Activated T-helper 2 cell treated with anti-CD3 and anti-CD28 coated beads, Interferon-gamma antibody, Interleukin-2, Interleukin-4, amounts not matched to agents 10 μg/mL and 5 μg/mL and 100 μg/mL, durations not matched to agents 14 hours and 24 hours and 36 hours (primary cell): ENCODE results near the gene AKR1E2. TPM values are rescaled to one million over a fixed set of nuclear protein-coding genes. Genes with fewer than 3 reads are reported as not detected.
"Not testable (repeated sequence)": the region's sequence is repeated elsewhere in the genome, so short reads cannot be mapped to it uniquely, and the experiment has no call there.

Source experiments
- DNase-seq: peaks from one replicate; pipeline ENCODE4 v3.0.0; 2021; ENCODE audit warnings: low spot score
- H3K27ac Mint-ChIP-seq: one replicate; pipeline ENCODE4 v1.8.0; 2021; ENCODE audit warnings: mixed read lengths
- H3K27me3 Mint-ChIP-seq: one replicate; pipeline ENCODE4 v1.8.0; 2021; ENCODE audit warnings: low read depth, mixed read lengths
- H3K36me3 Mint-ChIP-seq: one replicate; pipeline ENCODE4 v1.8.0; 2021; ENCODE audit warnings: low read depth, mixed read lengths
- H3K4me1 Mint-ChIP-seq: one replicate; pipeline ENCODE4 v1.8.0; 2021; ENCODE audit warnings: low read depth, mixed read lengths
- H3K4me3 Mint-ChIP-seq: one replicate; pipeline ENCODE4 v1.8.0; 2021; ENCODE audit warnings: low read depth, mild to moderate bottlenecking, moderate library complexity, mixed read lengths
- H3K9me3 Mint-ChIP-seq: one replicate; pipeline ENCODE4 v1.8.0; 2021; ENCODE audit warnings: mixed read lengths
- intact Hi-C: fragments of 100-400 bp; cut with micrococcal nuclease; formaldehyde crosslinking; loops from one replicate; pipeline ENCODE4 v1.15.1; 2023
- total RNA-seq: library from RNA; stranded (reverse); gene quantifications from 2 replicates; pipeline ENCODE4 v1.2.3, GENCODE V29; 2022

The AKR1E2 gene
- total RNA-seq, 1 donor from 2014 or later, result 8.3 TPM

- Mint-ChIP-seq H3K9me3 (no peaks in the 10 kb centered on the region), H3K27ac (no peak overlapping the region), H3K36me3 (no peaks in the 10 kb centered on the region), H3K4me3 (no peak overlapping the region), H3K27me3 (peaks cover 14% of the 10 kb centered on the region), H3K4me1 (no peaks in the 10 kb centered on the region)
- DNase-seq, result no peak
- intact Hi-C loops, result no loop called here
These were observed 23.1 kb upstream of the AKR1E2 start for GRCh38 chr10:4802711-4803487.

- Mint-ChIP-seq H3K4me1 (no peaks in the 10 kb centered on the region), H3K9me3 (no peaks in the 10 kb centered on the region), H3K27ac (no peak overlapping the region), H3K27me3 (peaks cover 16% of the 10 kb centered on the region), H3K36me3 (no peaks in the 10 kb centered on the region), H3K4me3 (no peak overlapping the region)
- intact Hi-C loops, result no loop called here
- DNase-seq, result no peak
These were observed 22.2 kb upstream of the AKR1E2 start for GRCh38 chr10:4803822-4804221.

GRCh38 chr10:4804465-4804864 is 21.5 kb upstream of the AKR1E2 start:
- DNase-seq, result no peak
- intact Hi-C loops, result no loop called here
- Mint-ChIP-seq H3K9me3 (no peaks in the 10 kb centered on the region), H3K4me1 (no peaks in the 10 kb centered on the region), H3K27ac (no peak overlapping the region), H3K4me3 (no peak overlapping the region), H3K36me3 (no peaks in the 10 kb centered on the region), H3K27me3 (peaks cover 16% of the 10 kb centered on the region)

GRCh38 chr10:4806534-4806933 is 19.5 kb upstream of the AKR1E2 start:
- intact Hi-C loops, result no loop called here

GRCh38 chr10:4807761-4808507 is 18.1 kb upstream of the AKR1E2 start:
- Mint-ChIP-seq H3K9me3 (no peaks in the 10 kb centered on the region), H3K4me3 (no peak overlapping the region), H3K4me1 (no peaks in the 10 kb centered on the region), H3K36me3 (no peaks in the 10 kb centered on the region), H3K27ac (no peak overlapping the region), H3K27me3 (peaks cover 11% of the 10 kb centered on the region)
- DNase-seq, result no peak
- intact Hi-C loops, result no loop called here

More at GRCh38 chr10:4806534-4806933, 19.5 kb upstream of the AKR1E2 start:
- no peak overlapping the region for H3K27ac Mint-ChIP-seq
- no peaks in the 10 kb centered on the region for H3K9me3 Mint-ChIP-seq
- H3K36me3 Mint-ChIP-seq, result no peaks in the 10 kb centered on the region
- no peak for DNase-seq
- no peaks in the 10 kb centered on the region for H3K4me1 Mint-ChIP-seq
- H3K4me3 Mint-ChIP-seq, result no peak overlapping the region
- H3K27me3 Mint-ChIP-seq, result peaks cover 14% of the 10 kb centered on the region

GRCh38 chr10:4809156-4809555 is 16.9 kb upstream of the AKR1E2 start:
- intact Hi-C loops, result no loop called here
- no peaks in the 10 kb centered on the region for H3K9me3 Mint-ChIP-seq
- H3K4me3 Mint-ChIP-seq, result no peak overlapping the region
- H3K36me3 Mint-ChIP-seq, result no peaks in the 10 kb centered on the region
- no peak overlapping the region for H3K27ac Mint-ChIP-seq
- H3K27me3 Mint-ChIP-seq, result peaks cover 2% of the 10 kb centered on the region
- no peak for DNase-seq
- H3K4me1 Mint-ChIP-seq, result no peaks in the 10 kb centered on the region

GRCh38 chr10:4810092-4810491 is 15.9 kb upstream of the AKR1E2 start:
- H3K27me3 Mint-ChIP-seq, result peaks cover 2% of the 10 kb centered on the region
- H3K9me3 Mint-ChIP-seq, result no peaks in the 10 kb centered on the region
- H3K36me3 Mint-ChIP-seq, result no peaks in the 10 kb centered on the region
- no peak overlapping the region for H3K27ac Mint-ChIP-seq
- H3K4me3 Mint-ChIP-seq, result no peak overlapping the region
- intact Hi-C loops, result loop anchor here (10.0 kb wide), 2 partner anchors 575 to 815 kb away; no protein-coding TSS in a partner anchor
- no peak for DNase-seq
- no peaks in the 10 kb centered on the region for H3K4me1 Mint-ChIP-seq

GRCh38 chr10:4812046-4812445 is 14.0 kb upstream of the AKR1E2 start:
- Mint-ChIP-seq H3K4me1 (no peaks in the 10 kb centered on the region), H3K27me3 (peaks cover 3% of the 10 kb centered on the region), H3K9me3 (no peaks in the 10 kb centered on the region), H3K36me3 (no peaks in the 10 kb centered on the region), H3K27ac (no peak overlapping the region), H3K4me3 (no peak overlapping the region)
- DNase-seq, result no peak
- intact Hi-C loops, result loop anchor here (10.0 kb wide), 2 partner anchors 573 to 813 kb away; no protein-coding TSS in a partner anchor

GRCh38 chr10:4813023-4813422 is 13.0 kb upstream of the AKR1E2 start:
- Mint-ChIP-seq H3K36me3 (no peaks in the 10 kb centered on the region), H3K4me1 (no peaks in the 10 kb centered on the region), H3K4me3 (no peak overlapping the region), H3K27ac (no peak overlapping the region), H3K9me3 (no peaks in the 10 kb centered on the region), H3K27me3 (peaks cover 3% of the 10 kb centered on the region)
- intact Hi-C loops, result loop anchor here (10.0 kb wide), 2 partner anchors 572 to 812 kb away; no protein-coding TSS in a partner anchor
- no peak for DNase-seq

GRCh38 chr10:4813496-4813895 is 12.5 kb upstream of the AKR1E2 start:
- intact Hi-C loops, result loop anchor here (10.0 kb wide), 2 partner anchors 571 to 811 kb away; no protein-coding TSS in a partner anchor
- no peaks in the 10 kb centered on the region for H3K9me3 Mint-ChIP-seq
- H3K27me3 Mint-ChIP-seq, result peaks cover 5% of the 10 kb centered on the region
- no peak overlapping the region for H3K27ac Mint-ChIP-seq
- H3K36me3 Mint-ChIP-seq, result no peaks in the 10 kb centered on the region
- no peak for DNase-seq
- no peak overlapping the region for H3K4me3 Mint-ChIP-seq
- H3K4me1 Mint-ChIP-seq, result no peaks in the 10 kb centered on the region

- not testable (repeated sequence) for H3K4me1 Mint-ChIP-seq, H3K9me3 Mint-ChIP-seq
- intact Hi-C loops, result loop anchor here (10.0 kb wide), 2 partner anchors 569 to 809 kb away; no protein-coding TSS in a partner anchor
These were observed 10.3 kb upstream of the AKR1E2 start for GRCh38 chr10:4815646-4816180.

GRCh38 chr10:4816966-4817365 is 9.0 kb upstream of the AKR1E2 start:
- H3K27ac Mint-ChIP-seq, result no peak overlapping the region

More at GRCh38 chr10:4815646-4816180, 10.3 kb upstream of the AKR1E2 start:
- not testable (repeated sequence) for H3K36me3 Mint-ChIP-seq, H3K27ac Mint-ChIP-seq, H3K4me3 Mint-ChIP-seq, DNase-seq
- H3K27me3 Mint-ChIP-seq, result peaks cover 14% of the 10 kb centered on the region

More at GRCh38 chr10:4816966-4817365, 9.0 kb upstream of the AKR1E2 start:
- Mint-ChIP-seq H3K4me1 (peaks cover 1% of the 10 kb centered on the region), H3K36me3 (no peaks in the 10 kb centered on the region), H3K27me3 (peaks cover 22% of the 10 kb centered on the region), H3K9me3 (no peaks in the 10 kb centered on the region), H3K4me3 (no peak overlapping the region)
- no peak for DNase-seq
- intact Hi-C loops, result loop anchor here (10.0 kb wide), 2 partner anchors 568 to 808 kb away; no protein-coding TSS in a partner anchor
